ENCODE results near the gene TNRC6A. TPM values are rescaled to one million over a fixed set of nuclear protein-coding genes. Genes with fewer than 3 reads are reported as not detected.

The TNRC6A gene
- total RNA-seq (2016; rRNA removed; fragmentation: Illumina TruSeq; extraction: Trizol) (26.7 and 30.9 TPM in 2 replicates), polyA plus RNA-seq (2011; rRNA removed) (43.6 and 49.2 TPM in 2 replicates), polyA minus RNA-seq (2011; rRNA and poly(A)+ RNA removed; ENCODE audit: low replicate concordance) (70.9 TPM in 2 replicates), Bru-seq, nascent RNA (percentile 96 among the genes with signal in this experiment), BruChase-seq, experiment 1, labeled RNA remaining after a 6-hour chase (percentile 94 among the genes with signal in this experiment), BruChase-seq, experiment 2, labeled RNA remaining after a 2-hour chase (percentile 96 among the genes with signal in this experiment)
- total RNA-seq (2016; cell fraction: cytosol; rRNA removed; fragmentation: Illumina TruSeq; extraction: Trizol; ENCODE audit: low read depth), result 6.9 and 8.1 TPM in 2 replicates
- total RNA-seq (2016; cell fraction: insoluble cytoplasmic fraction; rRNA removed; fragmentation: Illumina TruSeq; extraction: Trizol), result 24.9 and 33.4 TPM in 2 replicates
- 10.5 and 13.0 TPM in 2 replicates for total RNA-seq (2016; cell fraction: membrane; rRNA removed; fragmentation: Illumina TruSeq; extraction: Trizol)
- total RNA-seq (2016; cell fraction: nucleus; rRNA removed; fragmentation: Illumina TruSeq; extraction: Trizol), result 75.1 and 92.8 TPM in 2 replicates
- polyA plus RNA-seq (2011; cell fraction: cytosol; rRNA removed), result 25.1 and 25.7 TPM in 2 replicates
- polyA plus RNA-seq (2011; cell fraction: nucleus; rRNA removed), result 154 and 160 TPM in 2 replicates
- polyA plus RNA-seq (2012), result 30.0 and 33.6 TPM in 2 replicates
- polyA plus RNA-seq (2016; cell fraction: cytosol; fragmentation: Illumina TruSeq; extraction: Trizol; ENCODE audit: low read depth), result 0.53 and 1.5 TPM in 2 replicates
- 17.2 and 18.0 TPM in 2 replicates for polyA plus RNA-seq (2016; cell fraction: insoluble cytoplasmic fraction; fragmentation: Illumina TruSeq; extraction: Trizol; ENCODE audit: low read depth)
- polyA plus RNA-seq (2016; cell fraction: membrane; fragmentation: Illumina TruSeq; extraction: Trizol; ENCODE audit: low read depth), result 1.1 and 1.6 TPM in 2 replicates
- polyA plus RNA-seq (2016; cell fraction: nucleus; fragmentation: Illumina TruSeq; extraction: Trizol; ENCODE audit: insufficient read depth, low read depth), result 103 and 113 TPM in 2 replicates
- 19.3 and 29.4 TPM in 2 replicates for polyA minus RNA-seq (2011; cell fraction: cytosol; rRNA and poly(A)+ RNA removed)
- polyA minus RNA-seq (2011; cell fraction: nucleus; rRNA and poly(A)+ RNA removed), result 205 and 259 TPM in 2 replicates
- long read RNA-seq, experiment 1, partial matches to known transcripts, result 1 of 3 reads
- long read RNA-seq, experiment 1, other reads (novel, unspliced or antisense), result 1 of 3 reads
- long read RNA-seq, experiment 2, partial matches to known transcripts, result 20 of 23 reads
- long read RNA-seq, experiment 2, other reads (novel, unspliced or antisense), result 3 of 23 reads

- peaks cover 45% of the 10 kb centered on the region for H3K79me2 ChIP-seq (ENCODE audit: insufficient read depth, low read length)
- DNase-seq (ENCODE audit: low spot score), result peak; percentile 86
- intact Hi-C loops (cut with micrococcal nuclease; ENCODE audit: unreplicated experiment), result no loop called here
- TF ChIP-seq KLF12 (CRISPR knock-in tag; IDR thresholded peaks at IDR 0.05; ENCODE audit: borderline replicate concordance), result peak; percentile 90
- TF ChIP-seq KLF6 (CRISPR knock-in tag; IDR thresholded peaks at IDR 0.05), result 0 out of 2 replicates have a peak, but pooled peaks have one; percentile 50
- TF ChIP-seq RBFOX2 (IDR thresholded peaks at IDR 0.05; ENCODE audit: low read depth, low read length), result peak; percentile 94
- no peak for TF ChIP-seq SATB2 (CRISPR knock-in tag; IDR thresholded peaks at IDR 0.05)
- peak; percentile 59; the same call in 1 of the 2 replicates for TF ChIP-seq NRL (CRISPR knock-in tag; IDR thresholded peaks at IDR 0.05; ENCODE audit: borderline replicate concordance)
- TF ChIP-seq NFE2L1 (CRISPR knock-in tag; IDR thresholded peaks at IDR 0.05; ENCODE audit: borderline replicate concordance), result no peak
- peak; percentile 94 for TF ChIP-seq ZFY (CRISPR knock-in tag; IDR thresholded peaks at IDR 0.05)
- TF ChIP-seq, protein P1, sequence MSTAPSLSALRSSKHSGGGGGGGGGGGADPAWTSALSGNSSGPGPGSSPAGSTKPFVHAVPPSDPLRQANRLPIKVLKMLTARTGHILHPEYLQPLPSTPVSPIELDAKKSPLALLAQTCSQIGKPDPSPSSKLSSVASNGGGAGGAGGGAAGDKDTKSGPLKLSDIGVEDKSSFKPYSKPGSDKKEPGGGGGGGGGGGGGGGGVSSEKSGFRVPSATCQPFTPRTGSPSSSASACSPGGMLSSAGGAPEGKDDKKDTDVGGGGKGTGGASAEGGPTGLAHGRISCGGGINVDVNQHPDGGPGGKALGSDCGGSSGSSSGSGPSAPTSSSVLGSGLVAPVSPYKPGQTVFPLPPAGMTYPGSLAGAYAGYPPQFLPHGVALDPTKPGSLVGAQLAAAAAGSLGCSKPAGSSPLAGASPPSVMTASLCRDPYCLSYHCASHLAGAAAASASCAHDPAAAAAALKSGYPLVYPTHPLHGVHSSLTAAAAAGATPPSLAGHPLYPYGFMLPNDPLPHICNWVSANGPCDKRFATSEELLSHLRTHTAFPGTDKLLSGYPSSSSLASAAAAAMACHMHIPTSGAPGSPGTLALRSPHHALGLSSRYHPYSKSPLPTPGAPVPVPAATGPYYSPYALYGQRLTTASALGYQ (CRISPR knock-in tag; IDR thresholded peaks at IDR 0.05), result peak; percentile 36; the same call in 1 of the 2 replicates
- no peak for TF ChIP-seq ZNF143 (CRISPR knock-in tag; IDR thresholded peaks at IDR 0.05)
- peak; percentile 63; the same call in 1 of the 2 replicates for TF ChIP-seq PRDM10 (CRISPR knock-in tag; IDR thresholded peaks at IDR 0.05; ENCODE audit: low read depth)
- TF ChIP-seq KDM3A (CRISPR knock-in tag; IDR thresholded peaks at IDR 0.05; ENCODE audit: low read depth), result no peak; the same call in 1 of the 2 replicates
- peak; percentile 42; the same call in 1 of the 2 replicates for TF ChIP-seq GATAD2A (CRISPR knock-in tag; IDR thresholded peaks at IDR 0.05)
- TF ChIP-seq NONO (IDR thresholded peaks at IDR 0.05), result no peak
- peak; percentile 53; the same call in 1 of the 2 replicates for TF ChIP-seq NONO (CRISPR knock-in tag; conservative IDR thresholded peaks at IDR 0.05)
These were observed at the start of gene TNRC6A for GRCh38 chr16:24729243-24729950. TSS of gene TNRC6A (plus strand) at chr16:24729651. CDS start at chr16:24729842, 191 bp downstream.

More at GRCh38 chr16:24729243-24729950, at the start of gene TNRC6A:
- FAIRE-seq, result no peak
- Histone ChIP-seq H3K27ac (ENCODE audit: extremely low read length, insufficient read depth, low read length) (peak within 1 kb of the TSS; percentile 87), H3K4me3 (replicated peaks in 1 of 3; ENCODE audit: insufficient read depth in 1 of 3, low read depth in 2 of 3, low read length in 3 of 3) (peak within 1 kb of the TSS; percentile 92 to 99 (median 96)), H3K4me1 (ENCODE audit: insufficient read depth, low read length) (peaks cover 58% of the 10 kb centered on the region), H4K20me1 (ENCODE audit: insufficient read depth, low read length) (peaks cover 20% of the 10 kb centered on the region), H3K27me3 (ENCODE audit: control insufficient read depth in 1 of 2, insufficient read depth in 2 of 2, low read length in 2 of 2) (no peaks in the 10 kb centered on the region; a peak in 3 of 5 replicates), H3K9me3 (ENCODE audit: low read length) (no peaks in the 10 kb centered on the region), H2AFZ (ENCODE audit: low read length) (no peak within 1 kb of the TSS), H3K4me2 (ENCODE audit: low read depth, low read length) (peak within 1 kb of the TSS; percentile 86), H3K9ac (ENCODE audit: insufficient read depth, low read depth, low read length) (peak within 1 kb of the TSS; percentile 89), H3K36me3 (replicated peaks in 1 of 2; ENCODE audit: control insufficient read depth in 1 of 2, insufficient read depth in 2 of 2, low read length in 2 of 2) (peaks cover 2 to 20% of the 10 kb centered on the region in 2 experiments; a peak in 4 of 5 replicates)
- BruUV-seq (replicated peaks), result no TSS peak
- ChIA-PET CTCF (ENCODE audit: low intra/inter-chr PET ratio, low total read pairs) (no interaction called here), POLR2A (interaction anchor here (1.1 to 1.4 kb wide), 4 partner anchors 10 to 32 kb away, joined by 3 to 5 read pairs (median 3); no protein-coding TSS in a partner anchor)
- peak; percentile 95 for ATAC-seq
- under 1% methylated on average over 26 of the region's 78 CpGs for WGBS (ENCODE audit: low lambda C conversion rate)
- in situ Hi-C loops (cut with HindIII; ENCODE audit: extremely low pct_ligation_motif_present, low pct_unique_long_range_greater_than_20kb), result no loop called here
